Omental fat pad (tissue), 4 donors: Measurements from ENCODE around the gene ITPRID1. TPM values are rescaled to one million over a fixed set of nuclear protein-coding genes. Genes with fewer than 3 reads are reported as not detected.

Source experiments
- ATAC-seq: fragments of 150-250 bp; one replicate; pipeline ENCODE4 v1.9.1; 2016; ENCODE audit warnings: mild to moderate bottlenecking, moderate library complexity; ENCODE audit not compliant: low FRiP score
- DNase-seq: peaks from one replicate; pipeline ENCODE4 v3.0.0-alpha.2; 2019; ENCODE audit warnings: low spot score
- total RNA-seq, 4 donors: library from RNA; depleted of rRNA; stranded (reverse); fragments of >200 nt; gene quantifications; one replicate each; pipeline ENCODE4 v1.1.0, GENCODE V29; 2016
- TF ChIP-seq, protein P1 (sequence below), 3 donors: fragments of 450-650 bp; IDR thresholded peaks; one replicate each; pipeline ENCODE4 v1.5.1; 2016 to 2017; ENCODE audit warnings: antibody characterized with exemption in 3 of 3, mild to moderate bottlenecking in 3 of 3, moderate library complexity in 2 of 3

Gene ITPRID1
- total RNA-seq, 4 donors from 2014 or later = not detected

DNA sequence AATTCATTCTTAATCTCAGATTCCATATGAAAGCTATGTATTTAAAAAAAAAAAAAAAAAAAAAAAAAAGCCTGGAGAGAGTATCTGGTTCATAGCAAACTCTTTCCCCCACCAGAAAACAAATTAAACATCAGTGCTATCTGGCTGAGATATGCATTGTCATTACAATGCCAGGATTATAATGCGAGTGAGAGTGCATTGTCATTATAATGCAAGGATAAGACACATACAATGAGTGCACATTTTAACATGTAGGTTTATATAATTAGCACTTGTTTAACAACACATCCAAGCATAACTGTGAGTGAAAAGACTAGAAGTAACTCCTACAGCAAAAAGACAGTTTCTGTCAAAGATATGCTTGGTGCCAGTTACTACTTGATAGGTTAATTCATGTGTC, 48.1 kb downstream of the ITPRID1 start:
- TF ChIP-seq, protein P1, sequence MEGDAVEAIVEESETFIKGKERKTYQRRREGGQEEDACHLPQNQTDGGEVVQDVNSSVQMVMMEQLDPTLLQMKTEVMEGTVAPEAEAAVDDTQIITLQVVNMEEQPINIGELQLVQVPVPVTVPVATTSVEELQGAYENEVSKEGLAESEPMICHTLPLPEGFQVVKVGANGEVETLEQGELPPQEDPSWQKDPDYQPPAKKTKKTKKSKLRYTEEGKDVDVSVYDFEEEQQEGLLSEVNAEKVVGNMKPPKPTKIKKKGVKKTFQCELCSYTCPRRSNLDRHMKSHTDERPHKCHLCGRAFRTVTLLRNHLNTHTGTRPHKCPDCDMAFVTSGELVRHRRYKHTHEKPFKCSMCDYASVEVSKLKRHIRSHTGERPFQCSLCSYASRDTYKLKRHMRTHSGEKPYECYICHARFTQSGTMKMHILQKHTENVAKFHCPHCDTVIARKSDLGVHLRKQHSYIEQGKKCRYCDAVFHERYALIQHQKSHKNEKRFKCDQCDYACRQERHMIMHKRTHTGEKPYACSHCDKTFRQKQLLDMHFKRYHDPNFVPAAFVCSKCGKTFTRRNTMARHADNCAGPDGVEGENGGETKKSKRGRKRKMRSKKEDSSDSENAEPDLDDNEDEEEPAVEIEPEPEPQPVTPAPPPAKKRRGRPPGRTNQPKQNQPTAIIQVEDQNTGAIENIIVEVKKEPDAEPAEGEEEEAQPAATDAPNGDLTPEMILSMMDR (IDR thresholded peaks at IDR 0.05) = no peak
- ATAC-seq = no peak
- DNase-seq = no peak

DNA sequence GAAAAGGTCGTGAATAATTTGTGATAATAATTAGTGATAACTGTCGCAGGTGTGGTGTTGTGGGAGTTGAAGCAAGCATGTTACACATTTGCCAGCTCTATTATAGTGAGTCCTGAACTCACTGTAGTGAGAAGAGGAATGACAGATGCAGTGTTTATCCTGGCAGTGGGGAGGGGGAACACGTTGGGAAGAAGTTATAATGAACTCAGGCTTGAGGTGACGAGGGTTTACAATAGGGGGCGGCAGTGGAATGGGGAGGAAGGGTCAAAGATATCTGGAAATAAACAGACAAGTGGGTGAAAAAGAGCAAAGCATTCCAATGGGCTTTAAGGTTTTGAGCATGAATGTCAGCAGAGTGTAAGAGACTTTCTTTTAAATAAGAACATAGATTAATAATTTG, 49.6 kb downstream of the ITPRID1 start:
- ATAC-seq (no peak), DNase-seq (no peak)
- TF ChIP-seq, protein P1 (IDR thresholded peaks at IDR 0.05) = no peak

DNA sequence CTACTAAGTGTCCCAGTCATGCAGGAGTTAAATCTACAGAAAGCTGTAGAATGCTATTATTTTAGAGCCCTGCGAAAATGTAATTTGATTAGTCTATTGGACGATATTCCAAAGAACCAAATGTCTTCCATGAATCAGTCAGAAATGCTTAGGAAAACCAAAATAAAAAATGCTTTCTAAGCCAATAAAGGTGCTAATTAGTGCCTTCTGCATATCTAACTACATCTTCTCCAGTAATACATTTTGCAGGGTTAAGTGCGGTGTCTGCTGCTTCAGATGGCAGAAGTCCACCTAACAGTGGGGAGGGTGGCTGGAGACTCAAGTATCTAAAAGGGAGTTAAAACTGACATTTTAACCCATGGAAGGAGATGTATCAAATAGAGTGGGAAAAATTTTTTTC, 50.1 kb downstream of the ITPRID1 start:
- DNase-seq (no peak), ATAC-seq (no peak)
- TF ChIP-seq, protein P1 (IDR thresholded peaks at IDR 0.05) = no peak

DNA sequence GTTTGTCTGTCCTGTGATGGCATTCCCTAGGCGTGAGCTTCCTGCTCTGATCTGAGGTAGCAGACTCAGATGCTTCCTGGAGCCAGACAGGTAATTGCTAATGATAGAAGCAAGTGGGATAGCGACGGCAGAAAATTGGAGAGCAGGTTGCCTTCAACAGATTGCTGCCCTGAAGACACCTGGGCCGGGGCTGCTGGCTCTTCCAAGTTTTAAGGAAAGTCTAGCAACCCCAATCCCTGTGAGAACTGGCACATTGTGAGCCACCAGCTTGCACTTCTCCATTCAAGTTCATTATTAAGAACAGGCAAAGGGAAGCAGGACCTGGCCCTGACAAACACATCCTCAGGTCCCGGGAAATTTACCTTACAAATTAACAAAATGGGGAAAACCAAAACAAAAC, 50.8 kb downstream of the ITPRID1 start:
- ATAC-seq (no peak), DNase-seq (no peak)
- TF ChIP-seq, protein P1 (IDR thresholded peaks at IDR 0.05) = no peak

DNA sequence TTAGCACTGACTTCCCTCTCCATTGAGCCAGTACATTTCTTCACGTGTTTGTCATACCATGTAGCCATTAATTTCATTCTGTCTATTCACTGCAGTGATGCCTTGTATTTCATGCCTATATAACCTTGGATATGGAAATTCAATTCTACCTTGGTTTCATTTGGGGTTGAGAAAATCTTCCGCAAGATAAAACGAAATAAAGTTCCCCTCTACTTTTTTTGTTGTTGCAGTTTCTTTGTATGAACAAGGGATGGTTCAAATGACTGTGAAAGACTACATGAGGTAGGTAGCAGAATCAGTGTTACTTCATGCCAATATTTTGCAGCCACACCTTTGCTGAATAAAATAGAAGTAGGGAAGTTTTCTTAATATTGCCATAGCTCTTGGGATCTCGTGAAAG, 55.6 kb downstream of the ITPRID1 start:
- TF ChIP-seq, protein P1 (IDR thresholded peaks at IDR 0.05) = no peak
- DNase-seq = no peak
- no peak for ATAC-seq

DNA sequence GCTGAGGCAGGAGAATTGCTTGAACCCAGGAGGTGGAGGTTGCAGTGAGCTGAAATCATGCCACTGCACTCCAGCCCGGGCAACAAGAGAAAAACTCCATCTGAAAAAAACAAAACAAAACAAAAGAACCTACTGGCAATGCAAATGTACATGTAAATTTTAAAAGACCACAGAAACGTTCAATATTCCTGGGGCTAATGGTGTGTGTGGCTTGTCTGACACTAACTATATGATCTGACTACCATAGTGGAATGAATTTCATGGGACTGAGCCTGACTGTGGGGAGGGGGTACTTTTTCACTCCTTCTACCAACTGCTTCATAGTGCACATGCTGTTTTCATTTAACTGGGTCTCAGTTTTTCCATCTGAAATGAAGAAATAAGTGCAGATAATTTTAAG, 69.6 kb downstream of the ITPRID1 start:
- DNase-seq (no peak), ATAC-seq (no peak)
- TF ChIP-seq, protein P1 (IDR thresholded peaks at IDR 0.05) = no peak

DNA sequence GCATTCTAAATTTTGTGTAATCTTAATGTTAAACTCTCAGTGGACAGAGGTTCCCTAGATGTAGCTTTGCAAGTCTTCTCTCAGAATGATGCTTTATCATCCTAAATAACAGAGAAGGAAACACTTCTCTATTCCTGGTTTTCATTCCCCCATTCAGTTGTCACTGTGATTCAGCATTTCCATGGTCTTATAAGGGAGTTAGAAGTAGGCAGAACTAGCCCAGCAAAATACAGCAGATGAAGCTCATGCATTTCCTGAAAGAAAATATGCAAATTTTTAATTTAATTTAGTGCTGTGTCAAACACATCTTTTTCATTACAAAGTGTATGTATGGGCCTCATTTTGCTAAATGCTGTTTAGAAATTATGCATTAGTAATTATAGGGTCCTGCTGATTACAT, 70.1 kb downstream of the ITPRID1 start:
- DNase-seq (no peak), ATAC-seq (no peak)
- TF ChIP-seq, protein P1 (IDR thresholded peaks at IDR 0.05) = no peak
